ENCODE data around the gene POU3F4. TPM values are rescaled to one million over a fixed set of nuclear protein-coding genes. Genes with fewer than 3 reads are reported as not detected.

The POU3F4 gene
- total RNA-seq, 4 donors from 2014 or later, result not detected

GRCh38 chrX:83535417-83536196 lies 27.5 kb downstream of the POU3F4 start:
- Histone ChIP-seq H3K9me3 (no peaks in the 10 kb centered on the region), H3K27me3 (no peaks in the 10 kb centered on the region), H3K4me3 (no peak overlapping the region), H3K27ac (no peak overlapping the region), H3K36me3 (no peaks in the 10 kb centered on the region), H3K4me1 (no peaks in the 10 kb centered on the region)
- DNase-seq (ENCODE audit: low spot score in 2 of 2), result no peak
- TF ChIP-seq, protein P1, sequence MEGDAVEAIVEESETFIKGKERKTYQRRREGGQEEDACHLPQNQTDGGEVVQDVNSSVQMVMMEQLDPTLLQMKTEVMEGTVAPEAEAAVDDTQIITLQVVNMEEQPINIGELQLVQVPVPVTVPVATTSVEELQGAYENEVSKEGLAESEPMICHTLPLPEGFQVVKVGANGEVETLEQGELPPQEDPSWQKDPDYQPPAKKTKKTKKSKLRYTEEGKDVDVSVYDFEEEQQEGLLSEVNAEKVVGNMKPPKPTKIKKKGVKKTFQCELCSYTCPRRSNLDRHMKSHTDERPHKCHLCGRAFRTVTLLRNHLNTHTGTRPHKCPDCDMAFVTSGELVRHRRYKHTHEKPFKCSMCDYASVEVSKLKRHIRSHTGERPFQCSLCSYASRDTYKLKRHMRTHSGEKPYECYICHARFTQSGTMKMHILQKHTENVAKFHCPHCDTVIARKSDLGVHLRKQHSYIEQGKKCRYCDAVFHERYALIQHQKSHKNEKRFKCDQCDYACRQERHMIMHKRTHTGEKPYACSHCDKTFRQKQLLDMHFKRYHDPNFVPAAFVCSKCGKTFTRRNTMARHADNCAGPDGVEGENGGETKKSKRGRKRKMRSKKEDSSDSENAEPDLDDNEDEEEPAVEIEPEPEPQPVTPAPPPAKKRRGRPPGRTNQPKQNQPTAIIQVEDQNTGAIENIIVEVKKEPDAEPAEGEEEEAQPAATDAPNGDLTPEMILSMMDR (IDR thresholded peaks at IDR 0.05), result no peak
- TF ChIP-seq POLR2A (IDR thresholded peaks at IDR 0.05), result no peak
- no peak for TF ChIP-seq EP300 (IDR thresholded peaks at IDR 0.05)
- 50 to 64% methylated on average over 7 of the region's 7 CpGs for WGBS, 2 donors
